HG03103 (cell line): ENCODE measurements around the gene PLGRKT.
"Not testable (repeated sequence)": the region's sequence is repeated elsewhere in the genome, so short reads cannot be mapped to it uniquely, and the experiment has no call there.

Experiments used
- ATAC-seq: cut with Tn5 transposase; IDR thresholded peaks from one replicate; pipeline ENCODE4 v1.9.1; 2021; ENCODE audit warnings: low read depth; ENCODE audit not compliant: unreplicated experiment

PLGRKT gene

GRCh38 chr9:5326187-5326586 is 111.5 kb downstream of the PLGRKT start:
- no peak for ATAC-seq

GRCh38 chr9:5321601-5322000 is 116.1 kb downstream of the PLGRKT start:
- not testable (repeated sequence) for ATAC-seq

- ATAC-seq: no peak
These were observed 116.7 kb downstream of the PLGRKT start for GRCh38 chr9:5321058-5321457.

GRCh38 chr9:5316406-5316805 is 121.3 kb downstream of the PLGRKT start:
- ATAC-seq: not testable (repeated sequence)

GRCh38 chr9:5315187-5315923 is 122.4 kb downstream of the PLGRKT start:
- no peak for ATAC-seq

GRCh38 chr9:5310851-5311250 is 126.9 kb downstream of the PLGRKT start:
- no peak for ATAC-seq
